Medulla oblongata (tissue), 1 donor: ENCODE data around the gene OR1E1.
A peak's percentile ranks its signal among the peaks of the same experiment; 100 is the strongest.
"Not testable (repeated sequence)": the region's sequence is repeated elsewhere in the genome, so short reads cannot be mapped to it uniquely, and the experiment has no call there.

ENCODE experiments used
- DNase-seq: peaks from one replicate; pipeline ENCODE4 v3.0.0-alpha.2; 2015; ENCODE audit errors: extremely low spot score

Gene OR1E1, protein sequence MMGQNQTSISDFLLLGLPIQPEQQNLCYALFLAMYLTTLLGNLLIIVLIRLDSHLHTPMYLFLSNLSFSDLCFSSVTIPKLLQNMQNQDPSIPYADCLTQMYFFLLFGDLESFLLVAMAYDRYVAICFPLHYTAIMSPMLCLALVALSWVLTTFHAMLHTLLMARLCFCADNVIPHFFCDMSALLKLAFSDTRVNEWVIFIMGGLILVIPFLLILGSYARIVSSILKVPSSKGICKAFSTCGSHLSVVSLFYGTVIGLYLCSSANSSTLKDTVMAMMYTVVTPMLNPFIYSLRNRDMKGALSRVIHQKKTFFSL

DNA sequence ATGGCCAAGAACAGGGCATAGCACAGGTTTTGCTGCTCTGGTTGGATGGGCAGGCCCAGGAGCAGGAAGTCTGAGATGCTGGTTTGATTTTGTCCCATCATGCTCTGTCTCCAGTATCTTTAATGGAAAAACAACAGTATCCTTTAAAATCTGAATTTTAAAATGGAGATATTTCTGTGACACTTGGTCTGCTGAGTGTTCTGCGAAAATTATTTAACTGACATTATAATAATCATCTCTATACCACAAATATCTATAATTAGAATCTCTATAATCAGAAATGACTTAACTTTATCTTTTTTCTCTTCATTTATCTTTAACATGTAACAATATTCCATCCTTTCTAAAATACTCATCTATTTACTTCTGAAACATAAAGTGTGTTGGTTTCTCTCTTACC is at the start of gene OR1E1:
OR1E1 (minus strand) TSS at position 101 of the 400 bp plus-strand sequence; CDS start at position 101, 0 bp downstream.
- no peak for DNase-seq

DNA sequence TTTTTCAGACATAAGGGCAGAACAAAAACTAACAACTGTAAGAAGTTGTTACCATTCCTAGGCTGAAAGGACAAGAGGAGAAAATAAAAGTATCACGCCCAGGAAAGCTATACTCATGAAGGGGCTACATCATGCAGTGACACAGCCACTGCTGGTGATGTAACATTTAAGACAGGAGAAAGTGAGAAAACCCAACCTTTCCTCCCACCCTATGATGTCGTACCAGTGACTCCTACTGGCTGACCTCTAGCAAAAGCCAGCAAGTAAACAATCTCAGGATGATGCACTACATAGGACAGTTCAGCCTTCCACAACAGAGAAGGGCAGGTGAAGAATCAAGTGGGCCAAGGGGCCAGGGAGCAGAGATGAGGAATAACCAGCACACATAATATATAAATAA is 49.4 kb upstream of the OR1E1 start:
- peak; percentile 41 for DNase-seq

DNA sequence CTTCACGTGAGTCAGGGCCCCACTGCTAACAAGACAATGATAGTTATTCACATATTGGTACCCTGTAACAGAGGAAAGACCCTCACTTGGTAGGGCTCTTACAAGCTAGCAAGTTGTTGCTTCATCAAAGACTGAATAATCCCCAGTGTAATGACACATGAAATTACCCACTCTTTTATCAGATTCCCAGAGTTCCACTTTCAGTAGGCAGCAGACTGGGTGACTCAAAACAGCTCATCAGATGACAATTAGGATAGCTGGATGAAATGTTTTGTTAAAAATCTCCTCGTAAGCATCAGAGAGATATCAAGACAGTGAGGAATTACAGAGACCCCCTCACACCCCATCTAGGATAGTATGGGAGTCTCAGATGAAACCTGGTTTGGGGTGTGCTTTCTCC is 42.2 kb upstream of the OR1E1 start:
- DNase-seq, result no peak

DNA sequence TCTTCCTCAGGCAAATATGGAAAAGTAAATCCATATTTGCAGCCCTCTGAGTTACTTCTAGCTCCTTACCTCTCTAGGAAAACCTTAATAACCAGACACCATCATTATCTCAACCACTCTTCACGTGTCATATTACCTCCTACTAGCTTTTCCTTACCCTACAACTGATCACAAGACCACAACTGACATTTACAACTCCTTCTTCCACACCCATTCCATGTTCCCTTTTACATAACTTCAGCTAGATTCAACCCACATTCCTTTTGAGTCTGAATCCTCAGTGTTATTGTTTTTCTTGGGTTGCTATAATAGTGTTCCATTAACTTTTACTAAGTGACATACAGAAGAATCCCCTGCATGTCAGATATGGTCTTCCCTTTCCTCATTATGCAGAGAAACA is 40.2 kb upstream of the OR1E1 start:
- DNase-seq, result no peak

DNA sequence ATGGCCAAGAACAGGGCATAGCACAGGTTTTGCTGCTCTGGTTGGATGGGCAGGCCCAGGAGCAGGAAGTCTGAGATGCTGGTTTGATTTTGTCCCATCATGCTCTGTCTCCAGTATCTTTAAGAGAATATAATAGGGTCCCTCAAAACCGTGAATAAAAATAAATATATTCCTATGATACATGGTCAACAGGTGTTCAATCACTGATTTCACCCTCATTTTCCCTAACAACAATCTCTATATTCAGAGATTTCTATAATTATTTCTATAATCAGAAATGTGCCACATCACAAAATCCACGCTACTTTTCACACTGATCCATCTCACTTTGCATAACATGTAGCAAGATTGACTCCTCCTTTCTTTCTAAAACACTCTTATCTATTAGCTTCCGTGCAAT is 35.5 kb upstream of the OR1E1 start, which contains the start of gene OR1E2:
OR1E2 (minus strand) TSS at position 101 of the 400 bp plus-strand sequence; CDS start at position 101, 0 bp downstream.
- DNase-seq, result no peak

DNA sequence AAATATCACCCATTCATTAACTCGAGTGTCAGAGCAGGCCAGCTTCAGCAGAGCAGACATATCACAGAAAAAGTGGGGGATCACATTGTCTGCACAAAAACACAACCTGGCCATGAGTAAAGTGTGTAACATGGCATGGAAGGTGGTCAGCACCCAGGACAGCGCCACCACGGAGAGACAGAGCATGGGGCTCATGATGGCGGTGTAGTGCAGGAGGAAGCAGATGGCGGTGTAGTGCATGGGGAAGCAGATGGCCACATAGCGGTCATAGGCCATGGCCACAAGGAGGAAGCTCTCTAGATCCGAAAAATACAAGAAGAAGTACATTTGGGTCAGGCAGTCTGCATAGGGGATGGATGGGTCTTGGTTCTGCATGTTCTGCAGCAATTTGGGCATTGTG is 35.0 kb upstream of the OR1E1 start:
- DNase-seq, result peak; percentile 24

DNA sequence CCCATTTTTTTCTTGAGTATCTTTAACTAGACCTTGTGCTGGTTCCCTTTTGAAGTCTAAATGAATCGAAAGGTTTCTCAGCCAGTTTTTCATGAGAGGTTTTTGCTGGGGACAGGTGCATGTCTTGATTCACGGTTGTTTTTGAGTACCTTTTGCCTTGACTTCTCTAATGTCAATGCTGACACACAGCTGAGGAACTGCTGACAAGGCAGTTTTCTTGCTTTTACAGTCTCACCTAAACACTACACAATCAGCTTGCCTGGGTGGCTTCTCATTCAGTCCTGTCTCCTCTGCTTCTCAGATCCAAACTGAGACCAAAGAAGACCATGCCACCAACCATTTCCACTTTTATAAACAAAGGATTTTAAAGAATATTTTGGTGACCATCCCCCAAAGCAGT is 20.0 kb upstream of the OR1E1 start:
- no peak for DNase-seq

DNA sequence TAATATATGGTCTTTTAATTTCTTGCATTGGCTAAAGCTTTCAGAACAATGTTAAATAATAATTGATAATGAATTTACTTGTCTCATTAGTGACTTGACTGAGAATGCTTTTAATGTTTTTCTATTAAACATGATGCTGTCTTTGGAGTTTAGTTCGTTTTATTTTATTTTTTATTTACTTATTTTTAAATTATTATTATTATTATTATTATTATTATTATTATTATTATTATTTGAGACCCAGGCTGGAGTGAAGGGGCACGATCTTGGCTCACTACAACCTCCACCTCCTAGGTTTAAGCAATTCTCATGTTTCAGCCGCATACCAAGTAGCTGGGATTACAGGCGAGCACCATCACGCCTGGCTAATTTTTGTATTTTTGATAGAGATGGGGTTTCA is 17.4 kb upstream of the OR1E1 start:
- DNase-seq, result no peak

DNA sequence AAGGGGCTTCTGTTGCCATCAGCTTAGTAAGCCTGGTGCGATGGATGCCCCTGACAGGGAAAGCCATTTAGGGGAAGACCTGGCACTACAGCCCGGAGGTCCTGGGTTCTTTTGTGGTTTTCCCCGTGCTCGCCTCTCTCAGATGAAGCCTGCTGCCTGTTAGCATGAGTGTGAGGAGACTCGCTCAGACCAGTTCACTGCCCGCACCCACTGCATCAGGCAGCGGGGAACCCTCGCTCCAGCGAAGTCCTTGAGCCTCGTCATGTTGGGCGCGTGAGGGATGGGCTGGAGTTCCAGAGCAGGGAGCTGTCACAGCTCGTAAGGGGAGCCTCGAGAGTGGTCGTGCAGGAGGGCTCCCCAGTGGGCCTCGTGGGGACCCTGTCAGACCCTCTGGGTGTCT is 14.0 kb upstream of the OR1E1 start:
- DNase-seq, result not testable (repeated sequence)

DNA sequence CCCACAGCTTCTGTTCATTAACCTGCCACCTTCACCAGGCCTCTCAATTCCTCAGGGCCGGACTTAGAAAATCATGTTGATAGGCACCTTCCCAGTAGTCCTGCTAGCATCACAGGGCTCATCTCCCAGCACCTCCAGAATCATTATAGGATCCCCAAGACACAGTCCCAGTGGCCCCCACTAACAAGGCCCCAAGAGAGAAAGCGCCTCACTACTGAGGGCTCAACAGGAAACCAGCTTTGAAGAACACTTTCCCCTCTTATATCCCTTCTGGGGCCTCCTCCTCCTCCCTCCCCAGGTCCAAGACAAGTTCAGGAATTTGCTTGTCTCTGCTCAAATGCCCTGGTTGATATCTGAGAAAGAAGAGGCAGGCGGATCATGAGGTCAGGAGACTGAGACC is 12.9 kb upstream of the OR1E1 start, which contains the start of gene OR3A3:
OR3A3 (plus strand) TSS at position 301 of the 400 bp plus-strand sequence.
- DNase-seq, result no peak

DNA sequence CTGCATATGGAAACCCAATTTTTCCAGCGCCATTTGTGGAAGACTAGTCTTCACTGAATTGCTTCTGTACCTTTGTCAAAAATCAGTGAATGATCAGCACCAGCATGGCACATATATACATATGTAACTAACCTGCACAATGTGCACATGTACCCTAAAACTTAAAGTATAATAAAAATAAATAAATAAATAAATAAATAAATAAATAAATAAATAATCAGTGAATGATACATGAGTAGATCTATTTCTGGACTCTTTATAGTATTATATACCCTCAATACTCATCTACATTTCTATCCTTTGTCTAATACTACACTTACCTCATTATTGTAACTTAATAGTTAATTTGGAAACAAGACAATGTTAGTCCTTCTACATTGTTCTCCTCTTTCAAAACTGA is 5.6 kb upstream of the OR1E1 start:
- not testable (repeated sequence) for DNase-seq

DNA sequence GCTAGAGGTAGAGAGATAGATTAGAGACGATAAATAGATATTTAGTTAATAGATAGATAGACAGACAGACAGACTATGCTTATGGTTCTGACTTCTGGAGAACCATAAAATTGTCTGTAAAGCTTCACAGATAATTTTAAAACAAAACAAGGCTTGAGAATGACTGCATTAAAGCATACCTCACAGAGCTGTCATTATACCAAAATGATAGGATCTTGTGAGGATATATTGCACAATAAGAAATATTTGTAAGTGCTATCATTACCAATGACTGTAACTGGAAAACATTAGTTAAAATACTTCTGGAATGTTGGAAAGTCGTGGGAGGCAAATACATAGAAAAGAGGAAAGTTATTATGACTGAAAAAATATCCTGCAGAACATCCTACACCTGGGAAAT is 3.6 kb upstream of the OR1E1 start:
- DNase-seq, result no peak

DNA sequence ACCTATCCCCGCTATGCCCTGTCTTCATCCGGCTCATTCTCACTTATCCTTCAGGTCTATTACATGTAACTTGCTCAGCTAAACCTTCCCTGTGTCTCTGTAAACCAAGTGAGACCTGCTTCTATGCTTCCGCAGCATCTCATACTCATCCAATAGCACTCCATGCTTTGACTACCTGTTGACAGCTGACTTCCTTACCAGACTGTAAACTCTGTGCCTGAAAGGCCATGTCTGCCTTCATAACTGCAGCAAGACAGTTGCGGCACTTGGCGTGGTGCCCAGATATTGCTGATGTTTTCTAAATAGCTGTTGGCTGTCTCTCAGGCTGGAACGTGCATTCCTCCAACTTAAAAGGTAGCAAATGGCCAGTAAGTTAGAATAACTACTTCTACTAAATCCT is 1.8 kb upstream of the OR1E1 start:
- no peak for DNase-seq

DNA sequence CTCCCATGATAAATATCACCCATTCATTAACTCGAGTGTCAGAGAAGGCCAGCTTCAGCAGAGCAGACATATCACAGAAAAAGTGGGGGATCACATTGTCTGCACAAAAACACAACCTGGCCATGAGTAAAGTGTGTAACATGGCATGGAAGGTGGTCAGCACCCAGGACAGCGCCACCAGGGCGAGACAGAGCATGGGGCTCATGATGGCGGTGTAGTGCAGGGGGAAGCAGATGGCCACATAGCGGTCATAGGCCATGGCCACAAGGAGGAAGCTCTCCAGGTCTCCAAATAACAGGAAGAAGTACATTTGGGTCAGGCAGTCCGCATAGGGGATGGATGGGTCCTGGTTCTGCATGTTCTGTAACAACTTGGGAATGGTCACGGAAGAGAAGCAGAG is 409 bp downstream of the OR1E1 start:
- not testable (repeated sequence) for DNase-seq

DNA sequence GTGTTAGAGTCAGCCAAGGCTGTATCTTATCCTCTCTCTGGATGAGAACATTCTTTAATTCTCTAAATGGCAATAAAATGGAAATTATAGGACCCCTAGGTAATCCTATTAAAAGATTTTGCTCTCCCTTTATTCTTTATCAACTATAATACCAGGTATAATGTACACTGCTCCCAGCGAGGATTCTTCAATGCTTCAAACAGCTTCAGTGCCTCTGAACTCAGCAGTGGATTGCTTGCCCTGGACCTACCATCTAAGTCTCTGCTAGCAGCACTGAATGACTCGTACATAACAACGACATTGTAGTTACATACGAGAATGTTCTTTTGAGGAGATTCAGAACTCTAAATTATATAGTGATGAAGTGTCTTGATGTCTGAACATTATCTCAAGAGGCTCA is 8.4 kb downstream of the OR1E1 start:
- DNase-seq, result no peak

DNA sequence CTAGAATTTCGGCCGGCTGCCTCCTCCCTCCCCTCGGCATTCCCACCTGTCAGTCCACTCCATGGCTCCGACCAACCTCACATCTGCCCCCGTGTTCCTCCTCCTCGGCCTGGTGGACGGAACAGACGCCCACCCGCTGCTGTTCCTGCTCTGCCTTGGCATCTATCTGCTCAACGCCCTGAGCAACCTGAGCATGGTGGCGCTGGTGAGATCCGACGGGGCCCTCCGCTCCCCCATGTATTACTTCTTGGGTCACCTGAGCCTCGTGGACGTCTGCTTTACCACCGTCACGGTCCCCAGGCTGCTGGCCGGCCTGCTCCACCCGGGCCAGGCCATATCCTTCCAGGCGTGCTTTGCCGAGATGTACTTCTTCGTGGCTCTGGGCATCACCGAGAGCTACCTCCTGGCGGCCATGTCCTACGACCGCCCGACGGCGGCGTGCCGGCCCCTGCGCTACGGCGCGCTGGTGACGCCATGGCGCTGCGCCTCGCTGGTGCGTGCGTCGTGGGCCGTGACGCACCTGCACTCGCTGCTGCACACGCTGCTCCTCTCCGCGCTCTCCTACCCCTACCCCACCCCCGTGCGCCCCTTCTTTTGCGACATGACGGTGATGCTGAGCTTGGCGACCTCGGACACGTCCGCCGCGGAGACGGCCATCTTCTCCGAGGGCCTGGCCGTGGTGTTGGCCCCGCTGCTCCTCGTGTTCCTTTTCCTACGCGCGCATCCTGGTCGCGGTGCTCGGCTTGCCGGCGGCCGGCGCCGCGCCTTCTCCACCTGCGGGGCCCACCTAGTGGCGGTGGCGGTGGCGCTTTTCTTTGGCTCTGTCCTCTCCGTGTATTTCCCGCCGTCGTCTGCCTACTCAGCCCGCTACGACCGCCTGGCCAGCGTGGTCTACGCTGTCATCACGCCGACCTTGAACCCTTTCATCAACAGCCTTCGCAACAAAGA is 12.1 kb downstream of the OR1E1 start, which contains the start of gene OR3A2:
OR3A2 (minus strand) TSS at position 440 of the 948 bp plus-strand sequence.
- DNase-seq, result no peak

DNA sequence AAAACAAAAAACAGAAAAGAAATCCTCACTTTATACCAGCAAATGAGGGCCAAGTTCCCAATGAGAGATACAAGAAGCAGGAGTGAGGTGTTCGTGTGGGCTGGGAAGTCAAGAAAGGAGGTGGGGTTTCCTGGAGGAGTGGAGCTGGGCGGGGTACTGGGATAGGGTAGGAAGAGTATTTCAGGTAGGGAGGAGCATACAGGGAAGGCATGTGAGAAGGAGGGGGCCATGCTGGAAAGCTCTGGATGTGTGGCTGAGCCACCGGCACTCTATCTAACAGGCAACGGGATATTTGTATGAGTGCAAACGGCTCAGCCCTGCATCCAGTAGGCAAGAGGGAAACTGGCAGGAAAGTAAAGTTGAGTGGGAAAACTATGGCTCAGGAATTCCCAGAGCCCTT is 16.3 kb downstream of the OR1E1 start:
- DNase-seq, result no peak

DNA sequence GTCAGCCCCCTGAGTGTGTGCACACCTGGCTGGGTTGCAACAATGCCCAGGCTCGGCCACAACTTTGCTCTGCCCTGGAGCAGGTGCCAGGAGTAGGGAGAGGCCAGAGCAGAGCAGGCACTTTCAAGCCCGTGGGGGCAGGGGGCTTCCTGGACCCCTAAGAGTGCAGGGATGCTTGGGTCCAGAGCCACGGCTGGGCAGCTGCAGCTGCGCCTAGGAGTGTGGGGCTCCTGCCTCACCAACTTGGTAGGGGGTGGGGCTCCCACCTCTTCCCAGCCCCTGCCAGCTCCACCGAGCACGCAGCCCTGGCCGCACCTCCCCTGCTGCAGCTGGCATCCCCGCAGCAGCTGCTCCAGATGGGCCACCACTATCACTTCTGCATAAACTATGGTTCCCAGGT is 19.9 kb downstream of the OR1E1 start:
- no peak for DNase-seq

DNA sequence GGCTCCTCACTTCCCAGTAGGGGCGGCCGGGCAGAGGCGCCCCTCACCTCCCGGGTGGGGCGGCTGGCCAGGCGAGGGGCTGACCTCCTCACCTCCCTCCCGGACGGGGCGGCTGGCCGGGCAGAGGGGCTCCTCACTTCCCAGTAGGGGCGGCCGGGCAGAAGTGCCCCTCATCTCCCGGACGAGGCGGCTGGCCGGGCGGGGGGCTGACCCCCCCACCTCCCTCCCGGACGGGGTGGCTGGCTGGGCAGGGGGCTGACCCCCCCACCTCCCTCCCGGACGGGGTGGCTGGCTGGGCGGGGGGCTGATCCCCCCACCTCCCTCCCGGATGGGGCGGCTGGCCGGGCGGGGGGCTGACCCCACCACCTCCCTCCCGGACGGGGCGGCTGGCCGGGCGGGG is 27.0 kb downstream of the OR1E1 start:
- DNase-seq, result not testable (repeated sequence)
